Liver (tissue), 9 donors: ENCODE data around the gene GLP1R. TPM values are rescaled to one million over a fixed set of nuclear protein-coding genes. Genes with fewer than 3 reads are reported as not detected.

Experiments used
- DNase-seq: peaks from one replicate; pipeline ENCODE4 v3.0.0-alpha.2; 2017; ENCODE audit warnings: low spot score
- H3K27ac ChIP-seq, 2 donors: one replicate each; pipeline ENCODE4 v1.7.0; 2013; ENCODE audit warnings: inconsistent platforms in 2 of 2, low read length in 2 of 2, control low read depth in 1 of 2, low read depth in 1 of 2, mild to moderate bottlenecking in 1 of 2
- H3K27me3 ChIP-seq, 4 donors: one replicate each; pipeline versions ENCODE4 v1.6.1 to v1.7.0; 2013; ENCODE audit warnings: low read length in 3 of 4, inconsistent platforms in 1 of 4, mild to moderate bottlenecking in 1 of 4, moderate library complexity in 1 of 4; ENCODE audit not compliant: control insufficient read depth in 4 of 4, insufficient read depth in 4 of 4
- H3K36me3 ChIP-seq, 4 donors: one replicate each; pipeline versions ENCODE4 v1.6.1 to v1.7.0; 2013; ENCODE audit warnings: low read length in 3 of 4, mild to moderate bottlenecking in 3 of 4, low read depth in 1 of 4, moderate library complexity in 1 of 4; ENCODE audit not compliant: control insufficient read depth in 4 of 4, insufficient read depth in 3 of 4
- H3K4me1 ChIP-seq, 4 donors: one replicate each; pipeline versions ENCODE4 v1.6.1 to v1.7.0; 2013; ENCODE audit warnings: low read length in 3 of 4, mild to moderate bottlenecking in 3 of 4, moderate library complexity in 1 of 4; ENCODE audit not compliant: control insufficient read depth in 4 of 4, insufficient read depth in 4 of 4
- H3K4me3 ChIP-seq, 3 donors: one replicate each; pipeline versions ENCODE4 v1.6.1 to v1.7.0; 2013; ENCODE audit warnings: low read length in 3 of 3, control low read depth in 1 of 3, low read depth in 1 of 3, mild to moderate bottlenecking in 1 of 3
- H3K9ac ChIP-seq, 2 donors: one replicate each; pipeline ENCODE4 v1.7.0; 2013; ENCODE audit warnings: low read length in 2 of 2, mild to moderate bottlenecking in 2 of 2, moderate library complexity in 2 of 2, control low read depth in 1 of 2, low read depth in 1 of 2
- H3K9me3 ChIP-seq, 4 donors: one replicate each; pipeline versions ENCODE4 v1.6.1 to v1.7.0; 2013; ENCODE audit warnings: low read length in 3 of 4; ENCODE audit not compliant: control insufficient read depth in 4 of 4
- ATF3 ChIP-seq: IDR thresholded peaks from 2 replicates; pipeline ENCODE4 v1.6.1; 2016; ENCODE audit warnings: antibody characterized with exemption
- CTCF ChIP-seq: fragments of 150-350 bp; IDR thresholded peaks from 2 replicates; pipeline ENCODE4 v1.5.1; 2017; ENCODE audit warnings: improper control_type of control experiment, low read depth, low read length; ENCODE audit not compliant: missing input control
- EGR1 ChIP-seq, 2 donors: IDR thresholded peaks; 2 replicates each; pipeline ENCODE4 v1.6.1; 2016 to 2018; ENCODE audit warnings: antibody characterized with exemption in 2 of 2, low read depth in 2 of 2
- FOXA1 ChIP-seq: IDR thresholded peaks from 2 replicates; pipeline ENCODE4 v1.6.1; 2016; ENCODE audit warnings: antibody characterized with exemption
- FOXA2 ChIP-seq: IDR thresholded peaks from 2 replicates; pipeline ENCODE4 v1.6.1; 2016; ENCODE audit warnings: antibody characterized with exemption
- GABPA ChIP-seq, 2 donors: IDR thresholded peaks in 1 of 2; conservative IDR thresholded peaks in 1 of 2; 2 replicates each; pipeline ENCODE4 v1.6.1; 2016; ENCODE audit warnings: antibody characterized with exemption in 2 of 2, mild to moderate bottlenecking in 1 of 2, moderate library complexity in 1 of 2
- HNF4A ChIP-seq, 2 donors: conservative IDR thresholded peaks; 2 replicates each; pipeline ENCODE4 v1.6.1; 2016; ENCODE audit warnings: antibody characterized with exemption in 2 of 2, mild to moderate bottlenecking in 2 of 2
- HNF4G ChIP-seq: IDR thresholded peaks from 2 replicates; pipeline ENCODE4 v1.6.1; 2016; ENCODE audit warnings: antibody characterized with exemption
- JUND ChIP-seq, 2 donors: IDR thresholded peaks; 2 replicates each; pipeline ENCODE4 v1.6.1; 2016; ENCODE audit warnings: antibody characterized with exemption in 2 of 2
- NR2F2 ChIP-seq: IDR thresholded peaks from 2 replicates; pipeline ENCODE4 v1.6.1; 2016; ENCODE audit warnings: antibody characterized with exemption
- RAD21 ChIP-seq, 2 donors: IDR thresholded peaks; 2 replicates each; pipeline ENCODE4 v1.6.1; 2016; ENCODE audit warnings: antibody characterized with exemption in 2 of 2, mild to moderate bottlenecking in 2 of 2
- REST ChIP-seq: IDR thresholded peaks from 2 replicates; pipeline ENCODE4 v1.6.1; 2016; ENCODE audit warnings: antibody characterized with exemption, mild to moderate bottlenecking
- RXRA ChIP-seq, 2 donors: IDR thresholded peaks; 2 replicates each; pipeline ENCODE4 v1.6.1; 2017 to 2018; ENCODE audit warnings: antibody characterized with exemption in 2 of 2, mild to moderate bottlenecking in 1 of 2
- SP1 ChIP-seq: IDR thresholded peaks from 2 replicates; pipeline ENCODE4 v1.6.1; 2018; ENCODE audit warnings: antibody characterized with exemption, mild to moderate bottlenecking
- TAF1 ChIP-seq: conservative IDR thresholded peaks from 2 replicates; pipeline ENCODE4 v1.6.1; 2016; ENCODE audit warnings: antibody characterized with exemption, mild to moderate bottlenecking
- YY1 ChIP-seq: IDR thresholded peaks from 2 replicates; pipeline ENCODE4 v1.6.1; 2016; ENCODE audit warnings: antibody characterized with exemption, mild to moderate bottlenecking
- ZBTB33 ChIP-seq: IDR thresholded peaks from 2 replicates; pipeline ENCODE4 v1.6.1; 2016; ENCODE audit warnings: antibody characterized with exemption
- WGBS: extraction: QIAGEN DNeasy Blood & Tissue Kit; methylation state at CpG from one replicate; pipeline ENCODE4 v1.1.7; 2013; 5-methylcytosine and 5-hydroxymethylcytosine counted together
- polyA plus RNA-seq, 2 donors: library from polyadenylated mRNA; stranded (reverse) in 1 of 2; unstranded in 1 of 2; fragments of 200-250 nt in 1 of 2; fragments of >200 nt in 1 of 2; fragmentation: Nextera tagmentation in 1 of 2; extraction: Ambion mirVana in 1 of 2; gene quantifications; one replicate each; pipeline versions ENCODE4 v1.2.1 to v1.2.3, GENCODE V29; 2013 to 2015
- total RNA-seq, 2 donors: library from RNA; depleted of rRNA; stranded (reverse); fragments of >200 nt; gene quantifications; one replicate each; pipeline ENCODE4 v1.2.3, GENCODE V29; 2014
- TF ChIP-seq, protein P1 (sequence below): IDR thresholded peaks from 2 replicates; pipeline ENCODE4 v1.6.1; 2016; ENCODE audit warnings: antibody characterized with exemption
- donor health status: healthy.
- donor health status: healthy.
- donor health status: healthy.
- donor health status: healthy.
- donor health status: healthy.

GLP1R gene
- total and polyA plus RNA-seq, 4 donors: not detected

DNA sequence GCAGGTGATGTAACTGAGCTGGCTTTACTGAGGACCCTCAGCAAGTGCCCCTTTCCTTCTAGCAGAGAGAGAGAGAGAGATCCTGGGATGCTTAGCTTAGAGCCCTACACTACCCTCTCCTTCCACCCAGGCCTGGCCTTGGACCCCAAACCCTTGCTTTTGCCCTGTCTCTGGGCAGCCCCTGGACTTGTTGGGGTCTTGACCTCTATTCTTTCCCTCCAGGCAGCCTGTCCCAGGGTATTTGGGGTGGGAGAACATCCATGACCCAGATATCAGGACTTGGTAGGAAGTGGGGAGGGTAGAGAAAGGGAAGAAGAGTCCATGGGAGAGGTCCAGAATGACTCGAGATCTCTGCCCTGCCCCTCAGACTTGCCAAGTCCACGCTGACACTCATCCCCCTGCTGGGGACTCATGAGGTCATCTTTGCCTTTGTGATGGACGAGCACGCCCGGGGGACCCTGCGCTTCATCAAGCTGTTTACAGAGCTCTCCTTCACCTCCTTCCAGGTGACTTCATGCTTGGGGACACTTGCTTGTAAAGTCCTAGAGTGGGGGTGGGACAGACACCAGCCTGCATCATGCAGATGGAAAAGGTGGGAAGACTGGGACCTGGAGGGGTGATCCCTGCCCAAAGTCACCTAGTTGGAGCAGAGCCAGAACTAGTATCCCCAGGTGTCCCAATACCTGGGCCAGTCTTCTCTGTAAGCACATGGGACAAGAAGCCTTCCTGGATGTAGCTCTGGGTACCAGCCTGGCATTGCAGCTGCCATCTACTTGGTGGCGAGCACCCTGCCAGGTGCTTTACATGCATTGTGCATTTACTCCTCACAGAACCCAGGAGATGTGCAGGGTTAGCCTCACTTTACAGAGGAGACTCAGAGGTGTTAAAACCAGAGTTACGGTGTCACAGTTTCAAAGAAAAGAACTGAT lies 30.9 kb downstream of the GLP1R start:
- TF ChIP-seq RAD21 (IDR thresholded peaks at IDR 0.05) (no peak), HNF4A (conservative IDR thresholded peaks at IDR 0.05) (no peak), SP1 (no peak), GABPA (IDR thresholded peaks at IDR 0.05 in 1 of 2, conservative IDR thresholded peaks at IDR 0.05 in 1 of 2) (no peak), TAF1 (no peak), CTCF (no peak), FOXA1 (no peak), EGR1 (IDR thresholded peaks at IDR 0.05; ENCODE audit: low read depth in 2 of 2) (no peak), HNF4G (no peak), FOXA2 (no peak), RXRA (IDR thresholded peaks at IDR 0.05) (no peak), JUND (IDR thresholded peaks at IDR 0.05) (no peak), REST (no peak), YY1 (no peak)
- TF ChIP-seq, protein P1, sequence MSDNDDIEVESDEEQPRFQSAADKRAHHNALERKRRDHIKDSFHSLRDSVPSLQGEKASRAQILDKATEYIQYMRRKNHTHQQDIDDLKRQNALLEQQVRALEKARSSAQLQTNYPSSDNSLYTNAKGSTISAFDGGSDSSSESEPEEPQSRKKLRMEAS: no peak
- no peak overlapping the region for H3K4me3 ChIP-seq
- H3K27me3 ChIP-seq: no peaks in the 10 kb centered on the region
- no peaks in the 10 kb centered on the region for H3K9me3 ChIP-seq
- DNase-seq: no peak
- no peak overlapping the region for H3K27ac ChIP-seq
- H3K9ac ChIP-seq: no peak overlapping the region
- H3K4me1 ChIP-seq: no peaks in the 10 kb centered on the region
- no peaks in the 10 kb centered on the region for H3K36me3 ChIP-seq
- WGBS: 87% methylated on average over 8 of the region's 8 CpGs

DNA sequence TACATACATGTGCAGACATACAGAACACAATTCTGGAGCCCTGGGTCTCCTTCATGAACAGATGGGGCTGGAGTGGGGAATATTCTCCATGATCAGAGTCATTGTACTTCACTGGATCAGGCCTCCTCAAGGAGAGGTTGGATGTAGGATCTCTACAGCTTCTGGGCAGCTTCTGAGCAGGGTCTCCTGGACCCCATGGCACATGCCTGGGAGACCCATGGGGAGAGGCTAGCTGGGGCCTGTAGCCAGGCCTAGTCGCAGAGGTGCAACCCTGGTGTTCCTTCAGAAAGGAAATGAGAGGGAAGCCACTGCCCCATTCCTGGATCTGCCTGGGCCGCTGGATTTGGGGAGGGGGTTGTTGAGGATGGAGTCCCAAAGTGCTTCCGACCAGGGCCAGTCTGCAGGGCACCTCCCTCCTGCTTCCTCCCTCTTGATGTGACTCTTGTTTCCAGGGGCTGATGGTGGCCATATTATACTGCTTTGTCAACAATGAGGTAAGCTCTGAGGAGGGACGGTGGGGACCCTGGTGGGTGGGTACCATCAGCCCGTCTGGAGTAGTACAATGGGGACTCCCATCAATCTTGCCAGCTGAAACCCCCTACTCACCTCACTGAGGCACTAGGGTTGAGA lies 31.8 kb downstream of the GLP1R start:
- H3K4me1 ChIP-seq: no peaks in the 10 kb centered on the region
- WGBS: 83% methylated on average over 5 of the region's 5 CpGs
- no peaks in the 10 kb centered on the region for H3K36me3 ChIP-seq
- no peaks in the 10 kb centered on the region for H3K9me3 ChIP-seq
- no peak overlapping the region for H3K9ac ChIP-seq
- H3K4me3 ChIP-seq: no peak overlapping the region
- no peak overlapping the region for H3K27ac ChIP-seq
- no peak for DNase-seq
- no peak for TF ChIP-seq HNF4A (conservative IDR thresholded peaks at IDR 0.05)
- no peak for TF ChIP-seq CTCF
- TF ChIP-seq NR2F2: no peak
- no peak for TF ChIP-seq ZBTB33
- TF ChIP-seq RXRA (IDR thresholded peaks at IDR 0.05): no peak
- no peak for TF ChIP-seq HNF4G
- TF ChIP-seq ATF3: no peak
- TF ChIP-seq FOXA1: no peak
- no peak for TF ChIP-seq EGR1 (IDR thresholded peaks at IDR 0.05; ENCODE audit: low read depth in 2 of 2)
- TF ChIP-seq SP1: no peak
- H3K27me3 ChIP-seq: no peaks in the 10 kb centered on the region
